SK-N-SH treated with all-trans-retinoic acid at 6 μM for 48 hours (cell line): ENCODE measurements around the gene OVCA2.

Experiments
- ATAC-seq: fragments of 200-7000 bp; cut with Tn5 transposase; 3 replicates; pipeline ENCODE4 v1.9.1; 2020; ENCODE audit warnings: mild to moderate bottlenecking, moderate library complexity
- ARNTL ChIP-seq: fragments of 450-650 bp; formaldehyde crosslinking; IDR thresholded peaks from 2 replicates; pipeline ENCODE4 v1.5.0; 2020; ENCODE audit warnings: low read depth, mild to moderate bottlenecking, moderate library complexity, borderline replicate concordance
- BACH2 ChIP-seq: fragments of 250-450 bp; sonication (Bioruptor Pico); IDR thresholded peaks from 2 replicates; pipeline ENCODE4 v1.9.0; 2021; ENCODE audit warnings: mild to moderate bottlenecking, borderline replicate concordance
- CSDC2 ChIP-seq: fragments of 250-450 bp; sonication (Bioruptor Pico); IDR thresholded peaks from 2 replicates; pipeline ENCODE4 v1.5.0; 2020; ENCODE audit warnings: mild to moderate bottlenecking, moderate library complexity
- ISL1 ChIP-seq: fragments of 250-450 bp; sonication (Bioruptor Pico); IDR thresholded peaks from 2 replicates; pipeline ENCODE4 v2.1.2; 2022; ENCODE audit warnings: mild to moderate bottlenecking, moderate library complexity
- OSR1 ChIP-seq: fragments of 250-450 bp; sonication (Bioruptor Pico); IDR thresholded peaks from 2 replicates; pipeline ENCODE4 v1.8.0; 2022; ENCODE audit warnings: moderate library complexity, mild to moderate bottlenecking, inconsistent platforms
- PPARA ChIP-seq: fragments of 250-450 bp; sonication (Bioruptor Pico); IDR thresholded peaks from 2 replicates; pipeline ENCODE4 v1.5.0; 2020; ENCODE audit warnings: mild to moderate bottlenecking, borderline replicate concordance
- RARB ChIP-seq: fragments of 250-450 bp; sonication (Bioruptor Pico); IDR thresholded peaks from 2 replicates; pipeline ENCODE4 v1.8.0; 2021; ENCODE audit warnings: mild to moderate bottlenecking, moderate library complexity
- SNAI2 ChIP-seq: fragments of 250-450 bp; sonication (Bioruptor Pico); IDR thresholded peaks from 2 replicates; pipeline ENCODE4 v1.5.0; 2020; ENCODE audit warnings: mild to moderate bottlenecking, moderate library complexity
- TCF4 ChIP-seq: fragments of 250-450 bp; sonication (Bioruptor Pico); IDR thresholded peaks from 2 replicates; pipeline ENCODE4 v1.8.0; 2021; ENCODE audit warnings: mild to moderate bottlenecking, moderate library complexity, borderline replicate concordance
- TOX ChIP-seq: fragments of 250-450 bp; sonication (Bioruptor Pico); IDR thresholded peaks from 2 replicates; pipeline ENCODE4 v1.8.0; 2021; ENCODE audit warnings: mild to moderate bottlenecking, moderate library complexity, borderline replicate concordance
- ZC3H10 ChIP-seq: fragments of 250-450 bp; sonication (Bioruptor Pico); IDR thresholded peaks from 2 replicates; pipeline ENCODE4 v1.5.1; 2021; ENCODE audit warnings: mild to moderate bottlenecking, moderate library complexity
- ZFP3 ChIP-seq: fragments of 250-450 bp; sonication (Bioruptor Pico); IDR thresholded peaks from 2 replicates; pipeline ENCODE4 v1.5.0; 2020; ENCODE audit warnings: mild to moderate bottlenecking, moderate library complexity
- ZFP30 ChIP-seq: fragments of 450-650 bp; formaldehyde crosslinking; IDR thresholded peaks from 2 replicates; pipeline ENCODE4 v1.5.0; 2022; ENCODE audit warnings: mild to moderate bottlenecking, moderate library complexity
- ZNF565 ChIP-seq: fragments of 450-650 bp; formaldehyde crosslinking; conservative IDR thresholded peaks from 2 replicates; pipeline ENCODE4 v1.5.0; 2020; ENCODE audit warnings: low read depth, mild to moderate bottlenecking, moderate library complexity
- ZNF70 ChIP-seq: fragments of 450-650 bp; formaldehyde crosslinking; IDR thresholded peaks from 2 replicates; pipeline ENCODE4 v1.5.0; 2020; ENCODE audit warnings: mild to moderate bottlenecking, moderate library complexity
- ZNF8 ChIP-seq: fragments of 450-650 bp; formaldehyde crosslinking; IDR thresholded peaks from 2 replicates; pipeline ENCODE4 v1.5.0; 2020; ENCODE audit warnings: mild to moderate bottlenecking, moderate library complexity
- TF ChIP-seq, protein P1 (sequence below): fragments of 250-450 bp; sonication (Bioruptor Pico); IDR thresholded peaks from 2 replicates; pipeline ENCODE4 v1.5.1; 2021; ENCODE audit warnings: mild to moderate bottlenecking, moderate library complexity
- TF ChIP-seq, protein P2 (sequence below): fragments of 250-450 bp; sonication (Bioruptor Pico); IDR thresholded peaks from 2 replicates; pipeline ENCODE4 v1.5.1; 2020; ENCODE audit warnings: low read depth, mild to moderate bottlenecking, moderate library complexity
- TF ChIP-seq, protein P3 (sequence below): fragments of 250-450 bp; sonication (Bioruptor Pico); IDR thresholded peaks from 2 replicates; pipeline ENCODE4 v1.5.0; 2020; ENCODE audit warnings: mild to moderate bottlenecking, moderate library complexity
- TF ChIP-seq, protein P4 (sequence below): fragments of 250-450 bp; sonication (Bioruptor Pico); IDR thresholded peaks from 2 replicates; pipeline ENCODE4 v1.8.0; 2021; ENCODE audit warnings: low read depth, mild to moderate bottlenecking, moderate library complexity, borderline replicate concordance
- TF ChIP-seq, protein P5 (sequence below): fragments of 250-450 bp; sonication (Bioruptor Pico); IDR thresholded peaks from 2 replicates; pipeline ENCODE4 v1.8.0; 2020; ENCODE audit warnings: mild to moderate bottlenecking, moderate library complexity, borderline replicate concordance

Gene OVCA2

DNA sequence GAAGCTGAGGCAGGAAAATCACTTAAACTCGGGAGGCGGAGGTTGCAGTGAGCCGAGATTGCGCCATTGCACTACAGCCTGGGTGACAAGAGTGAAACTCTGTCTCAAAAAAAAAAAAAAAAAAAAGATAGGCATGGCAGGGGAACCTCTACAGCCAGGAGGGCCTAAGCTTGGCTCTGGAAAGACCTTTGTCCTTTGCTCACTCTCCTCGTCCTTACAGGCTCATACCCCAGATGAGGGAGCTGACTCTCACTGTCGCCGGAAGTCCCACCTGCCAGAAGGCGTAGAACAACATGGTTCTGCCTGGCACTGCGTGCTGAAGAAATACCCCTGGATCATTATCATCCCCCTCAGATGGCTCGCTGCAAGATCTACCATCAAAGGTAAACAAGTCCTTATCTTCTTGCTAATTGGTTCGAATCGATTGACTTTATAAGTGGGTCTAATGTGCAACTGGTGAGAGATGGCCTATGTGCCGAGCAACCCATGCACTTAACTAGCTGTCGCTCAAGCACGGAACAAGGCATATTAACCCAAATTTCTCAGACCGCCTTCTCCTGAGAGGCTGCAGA, 46.4 kb upstream of the OVCA2 start:
- TF ChIP-seq, protein P1, sequence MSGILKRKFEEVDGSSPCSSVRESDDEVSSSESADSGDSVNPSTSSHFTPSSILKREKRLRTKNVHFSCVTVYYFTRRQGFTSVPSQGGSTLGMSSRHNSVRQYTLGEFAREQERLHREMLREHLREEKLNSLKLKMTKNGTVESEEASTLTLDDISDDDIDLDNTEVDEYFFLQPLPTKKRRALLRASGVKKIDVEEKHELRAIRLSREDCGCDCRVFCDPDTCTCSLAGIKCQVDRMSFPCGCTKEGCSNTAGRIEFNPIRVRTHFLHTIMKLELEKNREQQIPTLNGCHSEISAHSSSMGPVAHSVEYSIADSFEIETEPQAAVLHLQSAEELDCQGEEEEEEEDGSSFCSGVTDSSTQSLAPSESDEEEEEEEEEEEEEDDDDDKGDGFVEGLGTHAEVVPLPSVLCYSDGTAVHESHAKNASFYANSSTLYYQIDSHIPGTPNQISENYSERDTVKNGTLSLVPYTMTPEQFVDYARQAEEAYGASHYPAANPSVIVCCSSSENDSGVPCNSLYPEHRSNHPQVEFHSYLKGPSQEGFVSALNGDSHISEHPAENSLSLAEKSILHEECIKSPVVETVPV: no peak
- TF ChIP-seq ISL1 (CRISPR knock-in tag): no peak
- TF ChIP-seq ARNTL (CRISPR knock-in tag): no peak
- no peak for ATAC-seq

DNA sequence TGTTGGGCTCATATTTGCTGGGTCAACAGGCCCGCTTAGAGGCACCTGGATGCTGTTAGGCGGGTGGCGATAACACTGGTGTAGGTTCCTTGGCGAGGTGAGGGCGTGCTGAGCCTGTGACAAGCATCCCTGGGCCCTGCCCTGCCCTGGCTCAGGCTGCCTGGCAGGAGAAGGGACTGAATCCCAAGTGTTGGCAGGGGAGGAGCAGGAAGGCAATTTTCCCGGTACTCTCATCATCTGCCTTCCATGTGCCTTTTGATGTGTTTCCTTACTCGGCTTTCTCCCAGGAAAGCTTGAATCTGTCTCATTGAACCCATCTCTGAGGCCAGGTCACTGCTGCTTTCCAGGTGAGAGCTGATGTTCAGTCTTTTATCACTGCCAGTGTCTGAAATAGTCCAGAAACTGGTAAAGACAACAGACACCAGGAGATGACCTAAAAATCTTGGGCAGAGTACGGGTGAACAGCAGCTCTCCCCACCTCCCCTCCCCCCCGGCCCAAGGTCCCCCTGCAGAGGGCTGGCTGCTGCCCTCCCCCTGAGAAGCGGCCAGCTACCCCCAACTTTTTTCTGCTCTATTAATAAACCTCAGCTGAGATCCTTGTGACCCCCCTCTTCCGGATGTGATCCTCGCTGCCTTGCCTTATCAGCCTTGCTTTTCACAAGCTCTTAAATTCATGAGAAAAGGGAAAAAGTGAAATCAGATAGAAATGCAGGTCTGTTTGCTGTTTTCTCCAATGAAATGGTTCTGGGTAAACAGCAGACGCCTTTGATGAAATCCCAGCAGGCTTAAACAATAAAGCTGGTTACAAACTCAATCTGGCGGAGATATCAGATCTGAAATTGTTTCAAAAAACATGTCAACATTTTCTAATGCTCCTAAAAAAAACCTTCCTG, 45.7 kb upstream of the OVCA2 start:
- no peak; the same call in 2 of the 3 replicates for ATAC-seq
- TF ChIP-seq, protein P2, sequence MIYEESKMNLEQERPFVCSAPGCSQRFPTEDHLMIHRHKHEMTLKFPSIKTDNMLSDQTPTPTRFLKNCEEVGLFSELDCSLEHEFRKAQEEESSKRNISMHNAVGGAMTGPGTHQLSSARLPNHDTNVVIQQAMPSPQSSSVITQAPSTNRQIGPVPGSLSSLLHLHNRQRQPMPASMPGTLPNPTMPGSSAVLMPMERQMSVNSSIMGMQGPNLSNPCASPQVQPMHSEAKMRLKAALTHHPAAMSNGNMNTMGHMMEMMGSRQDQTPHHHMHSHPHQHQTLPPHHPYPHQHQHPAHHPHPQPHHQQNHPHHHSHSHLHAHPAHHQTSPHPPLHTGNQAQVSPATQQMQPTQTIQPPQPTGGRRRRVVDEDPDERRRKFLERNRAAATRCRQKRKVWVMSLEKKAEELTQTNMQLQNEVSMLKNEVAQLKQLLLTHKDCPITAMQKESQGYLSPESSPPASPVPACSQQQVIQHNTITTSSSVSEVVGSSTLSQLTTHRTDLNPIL (CRISPR knock-in tag): no peak
- TF ChIP-seq TCF4 (CRISPR knock-in tag): peak; percentile 72; the same call in 1 of the 2 replicates
- no peak for TF ChIP-seq ZNF8 (CRISPR knock-in tag)
- TF ChIP-seq, all 23 proteins: peak for 1

DNA sequence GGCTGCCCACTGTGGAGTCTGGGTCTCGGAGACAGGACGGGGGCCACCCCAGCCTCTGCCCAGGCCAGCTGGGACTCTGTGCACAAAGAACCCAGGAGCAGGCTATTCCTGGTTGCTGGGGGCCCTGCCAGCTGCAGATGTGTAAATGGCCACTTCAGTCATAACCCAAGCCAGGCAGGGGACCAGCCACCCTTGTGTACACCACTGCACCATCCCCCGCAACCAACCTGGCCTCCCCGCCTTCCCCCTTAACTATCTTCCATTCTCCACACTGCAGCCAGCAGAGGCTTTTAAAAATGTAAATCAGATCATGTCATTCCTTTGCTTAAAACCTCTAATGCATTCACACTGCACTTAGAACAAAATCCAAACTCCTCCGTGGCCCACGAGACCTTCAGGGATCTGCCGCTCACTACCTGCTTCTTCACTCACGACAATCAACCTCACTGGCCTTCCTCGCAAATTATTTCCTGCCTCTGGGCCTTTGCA, 45.0 kb upstream of the OVCA2 start:
- no peak for TF ChIP-seq ARNTL (CRISPR knock-in tag)
- TF ChIP-seq ZNF8 (CRISPR knock-in tag): no peak
- TF ChIP-seq BACH2 (CRISPR knock-in tag): no peak
- TF ChIP-seq TCF4 (CRISPR knock-in tag): no peak
- TF ChIP-seq, protein P3, sequence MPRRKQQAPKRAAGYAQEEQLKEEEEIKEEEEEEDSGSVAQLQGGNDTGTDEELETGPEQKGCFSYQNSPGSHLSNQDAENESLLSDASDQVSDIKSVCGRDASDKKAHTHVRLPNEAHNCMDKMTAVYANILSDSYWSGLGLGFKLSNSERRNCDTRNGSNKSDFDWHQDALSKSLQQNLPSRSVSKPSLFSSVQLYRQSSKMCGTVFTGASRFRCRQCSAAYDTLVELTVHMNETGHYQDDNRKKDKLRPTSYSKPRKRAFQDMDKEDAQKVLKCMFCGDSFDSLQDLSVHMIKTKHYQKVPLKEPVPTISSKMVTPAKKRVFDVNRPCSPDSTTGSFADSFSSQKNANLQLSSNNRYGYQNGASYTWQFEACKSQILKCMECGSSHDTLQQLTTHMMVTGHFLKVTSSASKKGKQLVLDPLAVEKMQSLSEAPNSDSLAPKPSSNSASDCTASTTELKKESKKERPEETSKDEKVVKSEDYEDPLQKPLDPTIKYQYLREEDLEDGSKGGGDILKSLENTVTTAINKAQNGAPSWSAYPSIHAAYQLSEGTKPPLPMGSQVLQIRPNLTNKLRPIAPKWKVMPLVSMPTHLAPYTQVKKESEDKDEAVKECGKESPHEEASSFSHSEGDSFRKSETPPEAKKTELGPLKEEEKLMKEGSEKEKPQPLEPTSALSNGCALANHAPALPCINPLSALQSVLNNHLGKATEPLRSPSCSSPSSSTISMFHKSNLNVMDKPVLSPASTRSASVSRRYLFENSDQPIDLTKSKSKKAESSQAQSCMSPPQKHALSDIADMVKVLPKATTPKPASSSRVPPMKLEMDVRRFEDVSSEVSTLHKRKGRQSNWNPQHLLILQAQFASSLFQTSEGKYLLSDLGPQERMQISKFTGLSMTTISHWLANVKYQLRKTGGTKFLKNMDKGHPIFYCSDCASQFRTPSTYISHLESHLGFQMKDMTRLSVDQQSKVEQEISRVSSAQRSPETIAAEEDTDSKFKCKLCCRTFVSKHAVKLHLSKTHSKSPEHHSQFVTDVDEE: no peak
- TF ChIP-seq ZFP3 (CRISPR knock-in tag): no peak
- no peak for TF ChIP-seq TOX (CRISPR knock-in tag)
- no peak for TF ChIP-seq ZC3H10 (CRISPR knock-in tag)
- no peak for TF ChIP-seq CSDC2 (CRISPR knock-in tag)
- TF ChIP-seq ISL1 (CRISPR knock-in tag): no peak
- TF ChIP-seq, protein P2 (CRISPR knock-in tag): no peak
- TF ChIP-seq ZNF70: no peak
- TF ChIP-seq, protein P4, sequence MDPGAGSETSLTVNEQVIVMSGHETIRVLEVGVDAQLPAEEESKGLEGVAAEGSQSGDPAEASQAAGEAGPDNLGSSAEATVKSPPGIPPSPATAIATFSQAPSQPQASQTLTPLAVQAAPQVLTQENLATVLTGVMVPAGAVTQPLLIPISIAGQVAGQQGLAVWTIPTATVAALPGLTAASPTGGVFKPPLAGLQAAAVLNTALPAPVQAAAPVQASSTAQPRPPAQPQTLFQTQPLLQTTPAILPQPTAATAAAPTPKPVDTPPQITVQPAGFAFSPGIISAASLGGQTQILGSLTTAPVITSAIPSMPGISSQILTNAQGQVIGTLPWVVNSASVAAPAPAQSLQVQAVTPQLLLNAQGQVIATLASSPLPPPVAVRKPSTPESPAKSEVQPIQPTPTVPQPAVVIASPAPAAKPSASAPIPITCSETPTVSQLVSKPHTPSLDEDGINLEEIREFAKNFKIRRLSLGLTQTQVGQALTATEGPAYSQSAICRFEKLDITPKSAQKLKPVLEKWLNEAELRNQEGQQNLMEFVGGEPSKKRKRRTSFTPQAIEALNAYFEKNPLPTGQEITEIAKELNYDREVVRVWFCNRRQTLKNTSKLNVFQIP (CRISPR knock-in tag): no peak
- TF ChIP-seq OSR1 (CRISPR knock-in tag): no peak
- no peak for TF ChIP-seq PPARA (CRISPR knock-in tag)
- no peak for TF ChIP-seq RARB (CRISPR knock-in tag)
- no peak for TF ChIP-seq ZFP30
- no peak for TF ChIP-seq SNAI2 (CRISPR knock-in tag)
- no peak for TF ChIP-seq ZNF565
- TF ChIP-seq, protein P5, sequence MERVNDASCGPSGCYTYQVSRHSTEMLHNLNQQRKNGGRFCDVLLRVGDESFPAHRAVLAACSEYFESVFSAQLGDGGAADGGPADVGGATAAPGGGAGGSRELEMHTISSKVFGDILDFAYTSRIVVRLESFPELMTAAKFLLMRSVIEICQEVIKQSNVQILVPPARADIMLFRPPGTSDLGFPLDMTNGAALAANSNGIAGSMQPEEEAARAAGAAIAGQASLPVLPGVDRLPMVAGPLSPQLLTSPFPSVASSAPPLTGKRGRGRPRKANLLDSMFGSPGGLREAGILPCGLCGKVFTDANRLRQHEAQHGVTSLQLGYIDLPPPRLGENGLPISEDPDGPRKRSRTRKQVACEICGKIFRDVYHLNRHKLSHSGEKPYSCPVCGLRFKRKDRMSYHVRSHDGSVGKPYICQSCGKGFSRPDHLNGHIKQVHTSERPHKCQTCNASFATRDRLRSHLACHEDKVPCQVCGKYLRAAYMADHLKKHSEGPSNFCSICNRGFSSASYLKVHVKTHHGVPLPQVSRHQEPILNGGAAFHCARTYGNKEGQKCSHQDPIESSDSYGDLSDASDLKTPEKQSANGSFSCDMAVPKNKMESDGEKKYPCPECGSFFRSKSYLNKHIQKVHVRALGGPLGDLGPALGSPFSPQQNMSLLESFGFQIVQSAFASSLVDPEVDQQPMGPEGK: no peak
- ATAC-seq: no peak; the same call in 2 of the 3 replicates
